Nephron (organoid): ENCODE data around the gene REV1.

Source experiments
- H3K27ac Mint-ChIP-seq, 3 experiments: 2 replicates each; pipeline ENCODE4 v1.8.0; 2020; ENCODE audit warnings: mixed read lengths in 3 of 3, mild to moderate bottlenecking in 2 of 3, moderate library complexity in 1 of 3
- H3K27me3 Mint-ChIP-seq: 2 replicates; pipeline ENCODE4 v1.8.0; 2021; ENCODE audit warnings: low read depth, mild to moderate bottlenecking, moderate library complexity, mixed read lengths
- H3K36me3 Mint-ChIP-seq: 2 replicates; pipeline ENCODE4 v1.8.0; 2020; ENCODE audit warnings: low read depth, mixed read lengths
- H3K4me1 Mint-ChIP-seq: 2 replicates; pipeline ENCODE4 v1.8.0; 2020; ENCODE audit warnings: mixed read lengths
- H3K4me3 Mint-ChIP-seq, 3 experiments: 2 replicates each; pipeline ENCODE4 v1.8.0; 2020; ENCODE audit warnings: mild to moderate bottlenecking in 3 of 3, mixed read lengths in 3 of 3, moderate library complexity in 2 of 3
- H3K9me3 Mint-ChIP-seq: 2 replicates; pipeline ENCODE4 v1.8.0; 2020; ENCODE audit warnings: mixed read lengths
- TF ChIP-seq, protein P1 (sequence below), 3 experiments: fragments of 200-600 bp; sonication (generic); IDR thresholded peaks; one replicate each; pipeline ENCODE4 v1.5.0; 2021; ENCODE audit warnings: antibody characterized with exemption in 3 of 3; ENCODE audit not compliant: unreplicated experiment in 3 of 3

Gene REV1

DNA sequence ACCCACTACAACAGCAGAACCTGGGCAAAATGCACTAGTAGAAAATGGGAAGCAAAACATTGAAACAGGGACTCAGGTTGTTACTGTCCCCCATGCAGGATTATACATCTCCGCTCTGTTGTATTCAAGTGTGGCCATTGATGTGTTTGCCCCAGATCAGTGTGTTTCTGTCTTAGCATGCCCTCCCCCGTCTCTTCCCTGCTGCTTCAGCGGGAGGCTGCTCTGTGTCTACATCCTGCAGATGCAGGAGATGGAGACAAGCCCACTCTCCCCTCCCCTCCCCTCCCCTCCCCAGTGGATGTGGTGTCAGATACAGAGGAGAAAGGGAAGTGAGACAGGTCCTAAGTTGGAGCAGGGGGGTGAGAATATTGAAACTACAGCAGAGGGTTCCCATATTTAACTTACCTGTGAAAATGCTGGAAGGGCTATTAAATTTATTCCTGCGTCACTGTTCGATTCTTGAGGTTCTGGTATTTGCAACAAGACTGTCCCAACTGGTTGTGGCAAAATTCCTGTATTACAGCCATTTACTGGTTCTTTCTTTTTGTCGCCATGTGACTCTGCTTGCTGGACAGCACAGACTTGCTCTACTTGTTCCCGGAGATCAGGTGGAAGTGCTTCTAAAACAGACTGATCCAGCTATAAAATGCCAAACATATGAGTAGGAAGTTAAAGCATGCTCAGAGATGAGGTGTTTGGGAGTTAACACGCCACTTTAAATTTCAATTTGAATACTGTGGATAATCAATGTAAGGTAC is 85.6 kb downstream of the REV1 start:
- no peaks in the 10 kb centered on the region for H3K4me1 Mint-ChIP-seq
- no peaks in the 10 kb centered on the region for H3K27me3 Mint-ChIP-seq
- H3K9me3 Mint-ChIP-seq: no peaks in the 10 kb centered on the region
- H3K4me3 Mint-ChIP-seq: no peak overlapping the region
- H3K36me3 Mint-ChIP-seq: peaks cover 66% of the 10 kb centered on the region
- peak overlapping the region; percentile 69 to 84 (median 84) for H3K27ac Mint-ChIP-seq
- TF ChIP-seq, protein P1, sequence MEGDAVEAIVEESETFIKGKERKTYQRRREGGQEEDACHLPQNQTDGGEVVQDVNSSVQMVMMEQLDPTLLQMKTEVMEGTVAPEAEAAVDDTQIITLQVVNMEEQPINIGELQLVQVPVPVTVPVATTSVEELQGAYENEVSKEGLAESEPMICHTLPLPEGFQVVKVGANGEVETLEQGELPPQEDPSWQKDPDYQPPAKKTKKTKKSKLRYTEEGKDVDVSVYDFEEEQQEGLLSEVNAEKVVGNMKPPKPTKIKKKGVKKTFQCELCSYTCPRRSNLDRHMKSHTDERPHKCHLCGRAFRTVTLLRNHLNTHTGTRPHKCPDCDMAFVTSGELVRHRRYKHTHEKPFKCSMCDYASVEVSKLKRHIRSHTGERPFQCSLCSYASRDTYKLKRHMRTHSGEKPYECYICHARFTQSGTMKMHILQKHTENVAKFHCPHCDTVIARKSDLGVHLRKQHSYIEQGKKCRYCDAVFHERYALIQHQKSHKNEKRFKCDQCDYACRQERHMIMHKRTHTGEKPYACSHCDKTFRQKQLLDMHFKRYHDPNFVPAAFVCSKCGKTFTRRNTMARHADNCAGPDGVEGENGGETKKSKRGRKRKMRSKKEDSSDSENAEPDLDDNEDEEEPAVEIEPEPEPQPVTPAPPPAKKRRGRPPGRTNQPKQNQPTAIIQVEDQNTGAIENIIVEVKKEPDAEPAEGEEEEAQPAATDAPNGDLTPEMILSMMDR (IDR thresholded peaks at IDR 0.05; ENCODE audit: unreplicated experiment in 3 of 3): no peak

- TF ChIP-seq, protein P1 (IDR thresholded peaks at IDR 0.05; ENCODE audit: unreplicated experiment in 3 of 3): no peak
- peak overlapping the region; percentile 69 to 84 (median 84) for H3K27ac Mint-ChIP-seq
- peaks cover 71% of the 10 kb centered on the region for H3K36me3 Mint-ChIP-seq
- H3K27me3 Mint-ChIP-seq: no peaks in the 10 kb centered on the region
- no peak overlapping the region for H3K4me3 Mint-ChIP-seq
- H3K9me3 Mint-ChIP-seq: no peaks in the 10 kb centered on the region
- H3K4me1 Mint-ChIP-seq: no peaks in the 10 kb centered on the region
Observed at GRCh38 chr2:99403524-99403923, 86.3 kb downstream of the REV1 start.

- Mint-ChIP-seq H3K27ac (peak overlapping the region in 2 of 3 experiments; percentile 84), H3K36me3 (peaks cover 75% of the 10 kb centered on the region), H3K4me3 (no peak overlapping the region), H3K9me3 (no peaks in the 10 kb centered on the region), H3K27me3 (no peaks in the 10 kb centered on the region), H3K4me1 (no peaks in the 10 kb centered on the region)
- TF ChIP-seq, protein P1 (IDR thresholded peaks at IDR 0.05; ENCODE audit: unreplicated experiment in 3 of 3): no peak
Observed at GRCh38 chr2:99403084-99403483, 86.7 kb downstream of the REV1 start.

DNA sequence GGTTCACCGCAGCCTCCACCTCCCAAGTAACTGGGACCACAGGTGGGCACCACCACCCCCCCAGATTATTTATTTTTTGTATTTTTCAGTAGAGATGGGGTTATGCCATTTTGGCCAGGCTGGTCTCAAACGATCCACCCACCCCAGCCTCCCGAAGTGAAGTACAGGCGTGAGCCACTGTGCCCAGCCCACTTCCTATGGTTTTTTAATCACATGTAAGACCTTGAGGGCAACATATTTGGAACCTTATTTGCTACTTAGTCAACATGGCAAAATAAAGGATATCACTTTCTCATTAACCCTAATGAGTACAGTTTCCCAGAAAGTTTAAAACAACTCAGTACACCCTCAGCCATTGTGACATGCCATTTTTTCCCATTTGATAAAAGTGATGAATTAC is 88.0 kb downstream of the REV1 start:
- Mint-ChIP-seq H3K27ac (no peak overlapping the region), H3K4me3 (no peak overlapping the region), H3K36me3 (peaks cover 77% of the 10 kb centered on the region), H3K27me3 (no peaks in the 10 kb centered on the region), H3K9me3 (no peaks in the 10 kb centered on the region), H3K4me1 (no peaks in the 10 kb centered on the region)
- TF ChIP-seq, protein P1 (IDR thresholded peaks at IDR 0.05; ENCODE audit: unreplicated experiment in 3 of 3): no peak

DNA sequence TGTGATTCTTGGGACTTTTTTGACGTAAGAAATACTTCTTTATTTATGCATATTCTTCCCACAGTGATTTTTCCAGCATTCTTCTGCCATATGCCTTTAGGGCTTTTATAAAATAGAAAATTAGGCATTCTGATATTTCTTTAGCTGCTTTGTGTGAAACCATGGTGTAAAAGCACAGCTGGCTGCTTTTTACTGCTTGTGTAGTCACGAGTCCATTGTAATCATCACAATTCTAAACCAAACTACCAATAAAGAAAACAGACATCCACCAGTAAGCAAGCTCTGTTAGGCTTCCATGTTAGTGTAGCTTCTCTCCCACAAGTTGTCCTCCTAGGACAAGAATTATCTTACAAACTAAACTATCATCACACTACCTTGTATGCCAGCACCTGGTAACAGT is 90.0 kb downstream of the REV1 start:
- no peaks in the 10 kb centered on the region for H3K27me3 Mint-ChIP-seq
- H3K27ac Mint-ChIP-seq: no peak overlapping the region
- no peaks in the 10 kb centered on the region for H3K9me3 Mint-ChIP-seq
- H3K4me3 Mint-ChIP-seq: no peak overlapping the region
- peaks cover 79% of the 10 kb centered on the region for H3K36me3 Mint-ChIP-seq
- no peaks in the 10 kb centered on the region for H3K4me1 Mint-ChIP-seq
- TF ChIP-seq, protein P1 (IDR thresholded peaks at IDR 0.05; ENCODE audit: unreplicated experiment in 3 of 3): no peak

- Mint-ChIP-seq H3K36me3 (peaks cover 79% of the 10 kb centered on the region), H3K27ac (no peak overlapping the region)
Observed at GRCh38 chr2:99399063-99399462, 90.8 kb downstream of the REV1 start.

More at GRCh38 chr2:99399063-99399462, 90.8 kb downstream of the REV1 start:
- TF ChIP-seq, protein P1 (IDR thresholded peaks at IDR 0.05; ENCODE audit: unreplicated experiment in 3 of 3): no peak
- no peaks in the 10 kb centered on the region for H3K4me1 Mint-ChIP-seq
- no peaks in the 10 kb centered on the region for H3K27me3 Mint-ChIP-seq
- no peak overlapping the region for H3K4me3 Mint-ChIP-seq
- H3K9me3 Mint-ChIP-seq: no peaks in the 10 kb centered on the region
